ENCODE data around the gene LRRC45. TPM values are rescaled to one million over a fixed set of nuclear protein-coding genes. Genes with fewer than 3 reads are reported as not detected.

Gene LRRC45
- total RNA-seq, 1 experiment from 2014 or later: 38.1 TPM

- Mint-ChIP-seq H3K27me3 (ENCODE audit: low read depth) (no peaks in the 10 kb centered on the region), H3K4me1 (peaks cover 3% of the 10 kb centered on the region; the same call in 1 of the 2 replicates), H3K9me3 (no peaks in the 10 kb centered on the region), H3K27ac (no peak overlapping the region), H3K4me3 (no peak overlapping the region), H3K36me3 (peaks cover 29% of the 10 kb centered on the region)
- POLR2A ChIA-PET: no interaction called here
- ATAC-seq: no peak
- CTCF ChIA-PET: interaction anchor here (1.0 to 2.0 kb wide), 3 partner anchors 13 to 171 kb away, joined by 3 to 7 read pairs (median 3); partner anchors contain the start of gene RAC3
- no peak for DNase-seq (ENCODE audit: low spot score)
- no peak for TF ChIP-seq ERG (CRISPR knock-in tag; IDR thresholded peaks at IDR 0.05)
- no peak for TF ChIP-seq SMAD4 (CRISPR knock-in tag; IDR thresholded peaks at IDR 0.05)
- TF ChIP-seq, protein P1, sequence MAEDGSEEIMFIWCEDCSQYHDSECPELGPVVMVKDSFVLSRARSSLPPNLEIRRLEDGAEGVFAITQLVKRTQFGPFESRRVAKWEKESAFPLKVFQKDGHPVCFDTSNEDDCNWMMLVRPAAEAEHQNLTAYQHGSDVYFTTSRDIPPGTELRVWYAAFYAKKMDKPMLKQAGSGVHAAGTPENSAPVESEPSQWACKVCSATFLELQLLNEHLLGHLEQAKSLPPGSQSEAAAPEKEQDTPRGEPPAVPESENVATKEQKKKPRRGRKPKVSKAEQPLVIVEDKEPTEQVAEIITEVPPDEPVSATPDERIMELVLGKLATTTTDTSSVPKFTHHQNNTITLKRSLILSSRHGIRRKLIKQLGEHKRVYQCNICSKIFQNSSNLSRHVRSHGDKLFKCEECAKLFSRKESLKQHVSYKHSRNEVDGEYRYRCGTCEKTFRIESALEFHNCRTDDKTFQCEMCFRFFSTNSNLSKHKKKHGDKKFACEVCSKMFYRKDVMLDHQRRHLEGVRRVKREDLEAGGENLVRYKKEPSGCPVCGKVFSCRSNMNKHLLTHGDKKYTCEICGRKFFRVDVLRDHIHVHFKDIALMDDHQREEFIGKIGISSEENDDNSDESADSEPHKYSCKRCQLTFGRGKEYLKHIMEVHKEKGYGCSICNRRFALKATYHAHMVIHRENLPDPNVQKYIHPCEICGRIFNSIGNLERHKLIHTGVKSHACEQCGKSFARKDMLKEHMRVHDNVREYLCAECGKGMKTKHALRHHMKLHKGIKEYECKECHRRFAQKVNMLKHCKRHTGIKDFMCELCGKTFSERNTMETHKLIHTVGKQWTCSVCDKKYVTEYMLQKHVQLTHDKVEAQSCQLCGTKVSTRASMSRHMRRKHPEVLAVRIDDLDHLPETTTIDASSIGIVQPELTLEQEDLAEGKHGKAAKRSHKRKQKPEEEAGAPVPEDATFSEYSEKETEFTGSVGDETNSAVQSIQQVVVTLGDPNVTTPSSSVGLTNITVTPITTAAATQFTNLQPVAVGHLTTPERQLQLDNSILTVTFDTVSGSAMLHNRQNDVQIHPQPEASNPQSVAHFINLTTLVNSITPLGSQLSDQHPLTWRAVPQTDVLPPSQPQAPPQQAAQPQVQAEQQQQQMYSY (CRISPR knock-in tag; IDR thresholded peaks at IDR 0.05): 0 out of 2 replicates have a peak, but pooled peaks have one; percentile 13
- TF ChIP-seq TEAD1 (CRISPR knock-in tag; IDR thresholded peaks at IDR 0.05): no peak
- TF ChIP-seq, protein P2, sequence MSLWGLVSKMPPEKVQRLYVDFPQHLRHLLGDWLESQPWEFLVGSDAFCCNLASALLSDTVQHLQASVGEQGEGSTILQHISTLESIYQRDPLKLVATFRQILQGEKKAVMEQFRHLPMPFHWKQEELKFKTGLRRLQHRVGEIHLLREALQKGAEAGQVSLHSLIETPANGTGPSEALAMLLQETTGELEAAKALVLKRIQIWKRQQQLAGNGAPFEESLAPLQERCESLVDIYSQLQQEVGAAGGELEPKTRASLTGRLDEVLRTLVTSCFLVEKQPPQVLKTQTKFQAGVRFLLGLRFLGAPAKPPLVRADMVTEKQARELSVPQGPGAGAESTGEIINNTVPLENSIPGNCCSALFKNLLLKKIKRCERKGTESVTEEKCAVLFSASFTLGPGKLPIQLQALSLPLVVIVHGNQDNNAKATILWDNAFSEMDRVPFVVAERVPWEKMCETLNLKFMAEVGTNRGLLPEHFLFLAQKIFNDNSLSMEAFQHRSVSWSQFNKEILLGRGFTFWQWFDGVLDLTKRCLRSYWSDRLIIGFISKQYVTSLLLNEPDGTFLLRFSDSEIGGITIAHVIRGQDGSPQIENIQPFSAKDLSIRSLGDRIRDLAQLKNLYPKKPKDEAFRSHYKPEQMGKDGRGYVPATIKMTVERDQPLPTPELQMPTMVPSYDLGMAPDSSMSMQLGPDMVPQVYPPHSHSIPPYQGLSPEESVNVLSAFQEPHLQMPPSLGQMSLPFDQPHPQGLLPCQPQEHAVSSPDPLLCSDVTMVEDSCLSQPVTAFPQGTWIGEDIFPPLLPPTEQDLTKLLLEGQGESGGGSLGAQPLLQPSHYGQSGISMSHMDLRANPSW (CRISPR knock-in tag; conservative IDR thresholded peaks at IDR 0.05; ENCODE audit: low read depth): no peak
Measured at GRCh38 chr17:81983011-81983638, 40.0 kb upstream of the LRRC45 start.

DNA sequence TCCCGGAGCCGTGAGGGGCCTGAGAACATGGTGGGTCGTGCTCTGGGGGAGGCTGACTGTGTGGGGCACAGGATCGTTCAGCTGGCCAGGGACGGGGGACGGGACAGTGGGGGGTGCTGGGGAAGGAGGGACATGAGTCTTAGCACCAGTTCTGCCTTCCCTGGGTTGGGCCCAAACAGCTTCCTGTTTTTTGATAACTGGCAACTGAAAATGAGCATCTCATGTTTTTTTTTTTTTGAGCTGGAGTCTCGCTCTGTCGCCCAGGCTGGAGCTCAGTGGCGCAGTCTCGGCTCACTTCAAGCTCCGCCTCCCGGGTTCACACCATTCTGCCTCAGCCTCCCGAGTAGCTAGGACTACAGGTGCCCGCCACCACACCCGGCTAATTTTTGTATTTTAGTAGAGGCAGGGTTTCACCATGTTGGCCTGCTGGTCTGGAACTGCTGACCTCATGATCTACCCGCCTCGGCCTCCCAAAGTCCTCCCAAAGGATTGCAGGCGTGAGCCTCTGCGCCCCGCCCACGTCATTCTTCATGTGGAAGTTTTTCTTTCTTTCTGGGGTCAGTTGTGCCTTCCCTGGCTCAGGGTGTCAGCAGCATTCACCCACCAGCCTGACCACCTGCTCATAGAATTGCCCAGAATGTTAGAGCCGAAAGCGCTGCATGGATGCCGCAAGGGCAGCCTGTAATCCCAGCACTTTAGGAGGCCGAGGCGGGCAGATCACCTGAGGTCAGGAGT, 39.3 kb upstream of the LRRC45 start:
- ChIA-PET CTCF (interaction anchor here (0.6 to 2.0 kb wide), 5 partner anchors 12 to 249 kb away, joined by 3 to 7 read pairs (median 3); partner anchors contain the start of gene RAC3), POLR2A (interaction anchor here (0.5 to 0.7 kb wide), 2 partner anchors 9 to 129 kb away, joined by 3 read pairs; no protein-coding TSS in a partner anchor)
- peaks cover 29% of the 10 kb centered on the region for H3K36me3 Mint-ChIP-seq
- no peaks in the 10 kb centered on the region for H3K9me3 Mint-ChIP-seq
- TF ChIP-seq FOXK1 (CRISPR knock-in tag; IDR thresholded peaks at IDR 0.05) (no peak), CREM (CRISPR knock-in tag; IDR thresholded peaks at IDR 0.05) (no peak), ZNF416 (CRISPR knock-in tag; IDR thresholded peaks at IDR 0.05) (no peak), SMAD3 (CRISPR knock-in tag; IDR thresholded peaks at IDR 0.05; ENCODE audit: borderline replicate concordance) (no peak), CBFB (CRISPR knock-in tag; IDR thresholded peaks at IDR 0.05; ENCODE audit: low read depth) (no peak)
- no peaks in the 10 kb centered on the region for H3K27me3 Mint-ChIP-seq (ENCODE audit: low read depth)
- H3K27ac Mint-ChIP-seq: no peak overlapping the region
- no peak for DNase-seq (ENCODE audit: low spot score)
- H3K4me3 Mint-ChIP-seq: no peak overlapping the region
- ATAC-seq: no peak
- 0 out of 2 replicates have a peak, but pooled peaks cover under 1% of the 10 kb centered on the region for H3K4me1 Mint-ChIP-seq

GRCh38 chr17:81984773-81985410, 38.2 kb upstream of the LRRC45 start:
- ChIA-PET POLR2A (no interaction called here), CTCF (no interaction called here)
- Mint-ChIP-seq H3K4me3 (no peak overlapping the region), H3K27me3 (ENCODE audit: low read depth) (no peaks in the 10 kb centered on the region), H3K27ac (peak overlapping the region; percentile 49; the same call in 1 of the 2 replicates), H3K9me3 (no peaks in the 10 kb centered on the region), H3K36me3 (peaks cover 27% of the 10 kb centered on the region), H3K4me1 (no peaks in the 10 kb centered on the region)
- TF ChIP-seq ATF3 (CRISPR knock-in tag; conservative IDR thresholded peaks at IDR 0.05) (no peak), CBFB (CRISPR knock-in tag; IDR thresholded peaks at IDR 0.05; ENCODE audit: low read depth) (no peak), NR3C1 (CRISPR knock-in tag; conservative IDR thresholded peaks at IDR 0.05; ENCODE audit: low read depth) (no peak), MXD4 (CRISPR knock-in tag; IDR thresholded peaks at IDR 0.05; ENCODE audit: borderline replicate concordance) (no peak), ZBTB43 (CRISPR knock-in tag; IDR thresholded peaks at IDR 0.05) (peak; percentile 95)
- DNase-seq (ENCODE audit: low spot score) (no peak), ATAC-seq (no peak)

All from WTC11 (cell line).